ENCODE data around the gene MTAP.

The MTAP gene

DNA sequence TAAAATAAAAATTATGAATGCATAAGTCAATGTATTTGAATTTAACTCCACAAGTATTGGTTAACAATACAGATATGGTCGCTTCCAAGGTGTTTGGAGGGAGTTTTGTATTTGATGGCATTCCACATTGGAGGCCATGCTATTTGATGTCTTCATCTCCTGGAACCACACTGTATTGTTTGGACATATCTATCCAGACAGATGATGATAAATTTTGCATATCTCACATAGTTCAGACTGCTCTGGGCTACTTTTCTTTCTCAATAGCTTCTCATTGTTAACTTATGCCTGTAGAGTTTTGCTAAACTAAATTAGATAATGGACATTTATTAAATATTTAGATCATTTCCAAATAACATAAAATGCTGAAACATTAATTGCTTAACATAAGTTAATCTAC, 133.7 kb downstream of the MTAP start:
- TF ChIP-seq, protein P1, sequence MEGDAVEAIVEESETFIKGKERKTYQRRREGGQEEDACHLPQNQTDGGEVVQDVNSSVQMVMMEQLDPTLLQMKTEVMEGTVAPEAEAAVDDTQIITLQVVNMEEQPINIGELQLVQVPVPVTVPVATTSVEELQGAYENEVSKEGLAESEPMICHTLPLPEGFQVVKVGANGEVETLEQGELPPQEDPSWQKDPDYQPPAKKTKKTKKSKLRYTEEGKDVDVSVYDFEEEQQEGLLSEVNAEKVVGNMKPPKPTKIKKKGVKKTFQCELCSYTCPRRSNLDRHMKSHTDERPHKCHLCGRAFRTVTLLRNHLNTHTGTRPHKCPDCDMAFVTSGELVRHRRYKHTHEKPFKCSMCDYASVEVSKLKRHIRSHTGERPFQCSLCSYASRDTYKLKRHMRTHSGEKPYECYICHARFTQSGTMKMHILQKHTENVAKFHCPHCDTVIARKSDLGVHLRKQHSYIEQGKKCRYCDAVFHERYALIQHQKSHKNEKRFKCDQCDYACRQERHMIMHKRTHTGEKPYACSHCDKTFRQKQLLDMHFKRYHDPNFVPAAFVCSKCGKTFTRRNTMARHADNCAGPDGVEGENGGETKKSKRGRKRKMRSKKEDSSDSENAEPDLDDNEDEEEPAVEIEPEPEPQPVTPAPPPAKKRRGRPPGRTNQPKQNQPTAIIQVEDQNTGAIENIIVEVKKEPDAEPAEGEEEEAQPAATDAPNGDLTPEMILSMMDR (IDR thresholded peaks at IDR 0.05), result no peak

DNA sequence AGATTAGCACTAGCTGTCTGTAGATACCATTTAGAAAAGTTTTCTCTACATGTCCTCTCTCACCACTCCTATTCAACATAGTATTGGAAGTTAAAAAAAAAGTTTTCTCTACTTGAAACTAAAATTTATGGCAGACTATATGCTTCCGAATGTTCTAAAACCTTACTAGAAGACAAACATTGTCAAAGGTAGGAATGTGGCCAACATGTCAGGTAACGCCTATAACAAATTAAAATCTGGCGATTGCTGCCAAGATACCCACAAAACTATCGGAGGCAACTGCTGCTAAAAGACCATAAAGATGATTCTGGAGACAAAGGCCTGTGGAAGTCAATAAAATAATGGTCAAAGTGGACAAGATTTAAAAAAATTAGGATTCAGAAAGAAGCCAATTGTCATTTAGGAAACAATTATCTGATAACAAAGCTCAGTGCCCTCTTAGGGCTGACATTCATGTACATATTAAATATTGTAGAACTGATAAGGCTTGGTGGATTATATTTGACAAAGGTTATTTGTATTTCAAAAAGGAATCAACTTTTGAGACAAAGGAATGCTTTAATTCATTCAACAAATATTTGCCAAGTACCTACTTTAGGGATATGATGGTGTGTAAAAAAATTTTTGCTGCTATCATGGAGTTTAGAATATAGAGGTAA, 139.0 kb downstream of the MTAP start:
- TF ChIP-seq, protein P1 (IDR thresholded peaks at IDR 0.05), result no peak

DNA sequence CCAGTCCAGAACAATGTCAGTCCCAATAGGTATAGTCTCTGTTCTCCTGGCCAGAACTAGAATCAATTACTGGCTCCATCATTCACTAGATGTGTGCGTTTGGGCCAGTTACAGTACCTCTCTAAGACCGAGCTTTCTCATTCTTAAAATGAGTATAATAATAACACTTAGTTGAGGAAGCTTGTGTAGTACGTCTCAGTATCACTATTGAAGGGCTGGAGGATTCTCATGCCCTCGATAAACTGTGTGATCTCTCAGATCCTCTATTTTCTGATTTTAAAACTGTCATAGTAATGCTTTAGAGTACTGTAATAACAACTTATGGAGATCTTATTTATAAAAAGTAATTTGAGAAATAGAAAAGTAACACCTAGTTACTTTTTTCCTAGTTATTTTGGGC, 141.0 kb downstream of the MTAP start:
- TF ChIP-seq, protein P1 (IDR thresholded peaks at IDR 0.05), result no peak

DNA sequence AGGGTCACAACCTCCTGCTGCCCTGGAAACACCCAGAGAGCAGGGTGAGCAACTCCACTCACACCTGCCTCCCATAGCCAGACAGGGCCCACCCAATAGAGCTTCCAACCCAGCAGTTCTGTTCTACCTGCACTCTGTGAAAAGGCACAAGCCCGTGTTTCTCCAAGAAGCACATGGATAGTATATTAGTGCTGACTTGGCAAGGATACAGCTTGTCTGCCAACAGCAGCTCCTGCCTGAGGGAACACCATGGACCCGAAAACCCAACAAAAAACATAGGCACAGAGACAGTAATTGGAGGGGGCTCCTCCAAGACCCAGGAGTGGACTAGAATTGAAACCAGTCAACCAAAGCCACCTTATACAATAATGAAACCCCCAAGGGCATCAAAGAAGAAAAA, 143.2 kb downstream of the MTAP start:
- TF ChIP-seq, protein P1 (IDR thresholded peaks at IDR 0.05), result no peak

DNA sequence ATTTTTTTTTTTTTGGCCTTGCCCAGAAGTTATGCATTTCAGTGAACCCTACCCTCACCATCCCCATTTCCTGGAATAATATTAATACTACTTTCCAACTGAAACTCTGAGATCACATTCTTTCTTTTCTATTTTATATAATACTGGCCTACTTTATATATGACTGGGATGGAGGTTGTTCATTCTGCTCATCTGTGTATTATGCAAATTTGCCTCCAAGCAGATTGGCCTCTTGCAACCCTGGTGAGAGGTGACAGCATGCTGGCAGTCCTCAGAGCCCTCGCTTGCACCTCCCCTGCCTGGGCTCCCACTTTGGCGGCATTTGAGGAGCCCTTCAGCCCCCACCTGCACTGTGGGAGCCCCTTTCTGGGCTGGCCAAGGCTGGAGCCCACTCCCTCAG, 156.4 kb downstream of the MTAP start:
- TF ChIP-seq, protein P1 (IDR thresholded peaks at IDR 0.05), result no peak

DNA sequence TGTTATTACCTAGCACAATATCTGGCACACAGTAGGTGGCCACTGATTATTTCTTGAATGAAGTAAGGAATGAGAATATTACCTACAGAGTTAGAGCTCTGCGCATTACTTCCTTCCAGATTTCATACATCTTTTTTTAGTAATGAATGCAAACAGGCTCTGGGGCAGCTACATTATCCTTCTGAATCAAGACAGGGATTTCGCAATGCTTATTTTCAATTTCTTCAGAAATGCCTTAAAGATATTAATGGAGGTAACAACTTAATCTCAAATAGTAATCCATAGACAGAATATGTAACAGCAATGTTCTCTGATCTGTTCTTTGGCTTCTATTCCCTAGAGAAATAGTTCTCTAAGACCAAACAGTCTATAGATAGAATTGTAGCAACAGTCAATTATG, 159.1 kb downstream of the MTAP start:
- TF ChIP-seq, protein P1 (IDR thresholded peaks at IDR 0.05), result no peak

DNA sequence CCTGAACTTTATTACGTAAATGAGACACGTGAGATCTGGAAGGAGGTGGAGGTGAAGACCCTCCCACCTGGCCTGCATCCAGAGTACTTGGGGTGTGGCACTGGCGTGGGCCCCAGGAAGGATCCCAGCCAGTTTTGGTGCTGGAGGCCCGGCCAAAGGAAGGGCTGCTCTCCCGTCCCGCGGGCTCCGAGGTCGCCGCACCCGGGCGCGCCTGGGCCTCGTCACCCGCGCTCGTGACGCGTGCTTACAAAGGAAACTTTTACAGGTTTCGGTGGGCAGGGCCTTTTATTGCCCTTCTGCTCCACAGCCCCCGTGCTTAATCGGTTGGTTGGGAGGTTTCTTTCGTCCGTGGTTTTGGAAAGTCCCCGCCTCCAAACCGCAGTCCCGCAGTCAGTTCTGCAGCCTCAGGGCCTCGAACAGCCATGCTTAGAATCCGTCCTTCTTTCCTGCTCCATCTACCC, 162.5 kb downstream of the MTAP start:
- TF ChIP-seq, protein P1 (IDR thresholded peaks at IDR 0.05), result no peak

Measured in LNCAP (cell line).